Mesenchymal stem cell (in vitro differentiated cells and primary cell): Measurements from ENCODE around the gene CTBP2.

Experiments
- DNase-seq: peaks from one replicate; pipeline ENCODE4 v3.0.0-alpha.2; 2013
- H2AFZ ChIP-seq: one replicate; pipeline ENCODE4 v1.6.1; 2013; ENCODE audit warnings: low read depth, mild to moderate bottlenecking, control low read depth, inconsistent platforms, low read length, moderate library complexity
- H2AK5ac ChIP-seq: 2 replicates; pipeline ENCODE4 v1.6.1; 2013; ENCODE audit warnings: low read length, moderate library complexity, mild to moderate bottlenecking, inconsistent platforms; ENCODE audit not compliant: severe bottlenecking
- H2BK120ac ChIP-seq: one replicate; pipeline ENCODE4 v1.6.1; 2013; ENCODE audit warnings: low read depth, mild to moderate bottlenecking, inconsistent platforms, low read length, moderate library complexity
- H2BK12ac ChIP-seq, 2 experiments: one replicate each; pipeline ENCODE4 v1.6.1; 2013; ENCODE audit warnings: inconsistent platforms in 2 of 2, low read length in 2 of 2, mild to moderate bottlenecking in 2 of 2, moderate library complexity in 2 of 2, control low read depth in 1 of 2
- H2BK15ac ChIP-seq: one replicate; pipeline ENCODE4 v1.6.1; 2013; ENCODE audit warnings: mild to moderate bottlenecking, low read depth, inconsistent platforms; ENCODE audit not compliant: poor library complexity, severe bottlenecking
- H2BK5ac ChIP-seq: 2 replicates; pipeline ENCODE4 v1.6.1; 2013; ENCODE audit warnings: low read depth, mild to moderate bottlenecking, low read length, control low read depth, inconsistent platforms; ENCODE audit not compliant: poor library complexity, severe bottlenecking
- H3K14ac ChIP-seq, 2 experiments: one replicate each; pipeline ENCODE4 v1.6.1; 2013; ENCODE audit warnings: inconsistent platforms in 2 of 2, low read length in 2 of 2, control low read depth in 1 of 2, mild to moderate bottlenecking in 1 of 2, moderate library complexity in 1 of 2
- H3K18ac ChIP-seq, 2 experiments: one replicate each; pipeline ENCODE4 v1.6.1; 2013; ENCODE audit warnings: inconsistent platforms in 2 of 2, low read length in 2 of 2, control low read depth in 1 of 2, low read depth in 1 of 2, mild to moderate bottlenecking in 1 of 2
- H3K23ac ChIP-seq, 2 experiments: one replicate each; pipeline ENCODE4 v1.6.1; 2013; ENCODE audit warnings: inconsistent platforms in 2 of 2, low read length in 2 of 2, mild to moderate bottlenecking in 2 of 2, moderate library complexity in 2 of 2, control low read depth in 1 of 2
- H3K27ac ChIP-seq: 2 replicates; pipeline ENCODE4 v1.5.1; 2013; ENCODE audit warnings: mild to moderate bottlenecking, moderate library complexity, low read length, control low read depth, inconsistent platforms; ENCODE audit not compliant: poor library complexity, severe bottlenecking
- H3K27me3 ChIP-seq, 2 experiments: 2 replicates each; pipeline versions ENCODE4 v1.6.1 to v1.7.0; 2013; ENCODE audit warnings: low read length in 2 of 2, mild to moderate bottlenecking in 2 of 2, moderate library complexity in 2 of 2, control low read depth in 1 of 2, inconsistent platforms in 1 of 2; ENCODE audit not compliant: control insufficient read depth in 1 of 2, insufficient read depth in 1 of 2
- H3K36me3 ChIP-seq, 2 experiments: 2 replicates each; pipeline versions ENCODE4 v1.6.1 to v1.7.0; 2013; ENCODE audit warnings: low read length in 2 of 2, control low read depth in 1 of 2, inconsistent platforms in 1 of 2, low read depth in 1 of 2, mild to moderate bottlenecking in 1 of 2; ENCODE audit not compliant: insufficient read depth in 2 of 2, control insufficient read depth in 1 of 2
- H3K4ac ChIP-seq, 2 experiments: one replicate each; pipeline ENCODE4 v1.6.1; 2013; ENCODE audit warnings: inconsistent platforms in 2 of 2, low read length in 2 of 2, mild to moderate bottlenecking in 2 of 2, moderate library complexity in 2 of 2, control low read depth in 1 of 2, low read depth in 1 of 2
- H3K4me1 ChIP-seq: 2 replicates; pipeline ENCODE4 v1.6.1; 2013; ENCODE audit warnings: low read depth, low read length, control low read depth; ENCODE audit not compliant: control insufficient read depth, insufficient read depth
- H3K4me2 ChIP-seq: 2 replicates; pipeline ENCODE4 v1.6.1; 2013; ENCODE audit warnings: low read length, mild to moderate bottlenecking, inconsistent platforms; ENCODE audit not compliant: poor library complexity, severe bottlenecking
- H3K4me3 ChIP-seq, 2 experiments: 2 replicates each; pipeline versions ENCODE4 v1.5.1 to v1.7.0; 2013; ENCODE audit warnings: low read length in 2 of 2, mild to moderate bottlenecking in 2 of 2, control low read depth in 1 of 2, low read depth in 1 of 2; ENCODE audit not compliant: insufficient read depth in 1 of 2
- H3K79me1 ChIP-seq: replicated peaks from 2 replicates; pipeline ENCODE4 v1.6.1; 2013; ENCODE audit warnings: mild to moderate bottlenecking, control low read depth, low read length, inconsistent platforms; ENCODE audit not compliant: poor library complexity, severe bottlenecking
- H3K9ac ChIP-seq: 2 replicates; pipeline ENCODE4 v1.7.0; 2013; ENCODE audit warnings: mild to moderate bottlenecking, low read length, moderate library complexity
- H3K9me3 ChIP-seq: 2 replicates; pipeline ENCODE4 v1.7.0; 2013; ENCODE audit warnings: mild to moderate bottlenecking, low read length; ENCODE audit not compliant: control insufficient read depth
- H4K8ac ChIP-seq: one replicate; pipeline ENCODE4 v1.6.1; 2013; ENCODE audit warnings: inconsistent platforms, mild to moderate bottlenecking, low read length, moderate library complexity
- H4K91ac ChIP-seq: one replicate; pipeline ENCODE4 v1.6.1; 2013; ENCODE audit warnings: mild to moderate bottlenecking, low read length, inconsistent platforms
- WGBS: methylation state at CpG from one replicate; pipeline ENCODE4 v1.1.7; 2013; ENCODE audit warnings: mixed read lengths; 5-methylcytosine and 5-hydroxymethylcytosine counted together

The CTBP2 gene

GRCh38 chr10:125011171-125011925 lies 149.0 kb downstream of the CTBP2 start:
- no peak overlapping the region for H2AK5ac ChIP-seq
- no peak overlapping the region for H2BK5ac ChIP-seq
- no peak overlapping the region for H2BK12ac ChIP-seq
- no peak overlapping the region for H2BK120ac ChIP-seq
- DNase-seq, result no peak
- H2AFZ ChIP-seq, result no peak overlapping the region
- H3K18ac ChIP-seq, result no peak overlapping the region
- no peaks in the 10 kb centered on the region for H3K27me3 ChIP-seq
- no peak overlapping the region for H2BK15ac ChIP-seq
- peak overlapping the region in 1 of 2 experiments; percentile 11 for H3K4me3 ChIP-seq
- no peak overlapping the region for H4K8ac ChIP-seq
- no peak overlapping the region for H3K9ac ChIP-seq
- H3K14ac ChIP-seq, result no peak overlapping the region
- H3K4me2 ChIP-seq, result no peak overlapping the region
- peaks cover 20 to 69% of the 10 kb centered on the region in 2 experiments for H3K36me3 ChIP-seq
- H3K4me1 ChIP-seq, result peaks cover 4% of the 10 kb centered on the region
- H3K4ac ChIP-seq, result no peak overlapping the region
- H3K9me3 ChIP-seq, result no peaks in the 10 kb centered on the region
- 96% methylated on average over 15 of the region's 16 CpGs for WGBS
- H3K79me1 ChIP-seq, result peaks cover 81% of the 10 kb centered on the region
- no peak overlapping the region for H3K23ac ChIP-seq
- no peak overlapping the region for H4K91ac ChIP-seq
- H3K27ac ChIP-seq, result no peak overlapping the region

DNA sequence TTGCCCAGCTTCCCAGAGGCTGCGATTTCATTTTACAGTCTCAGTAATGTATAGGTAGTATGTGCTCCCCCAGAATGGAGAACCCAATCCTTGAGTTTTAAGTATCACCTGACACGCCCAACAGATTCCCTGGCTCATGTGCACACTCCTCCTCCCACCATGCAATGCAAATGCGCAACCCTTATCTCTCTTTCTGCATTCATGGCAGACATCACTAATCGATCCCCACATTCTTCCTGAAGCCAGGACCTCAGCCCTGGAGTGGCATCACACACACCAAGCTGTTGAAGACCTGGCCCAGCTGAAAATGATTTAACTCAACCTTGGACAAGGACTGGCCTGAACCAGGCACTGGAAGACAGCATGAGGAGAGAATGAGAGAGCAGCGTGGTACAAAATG lies 150.0 kb downstream of the CTBP2 start:
- Histone ChIP-seq H4K91ac (no peak overlapping the region), H3K4ac (no peak overlapping the region), H3K23ac (no peak overlapping the region), H3K18ac (no peak overlapping the region), H2BK15ac (no peak overlapping the region), H3K36me3 (peaks cover 26 to 69% of the 10 kb centered on the region in 2 experiments), H3K9me3 (no peaks in the 10 kb centered on the region), H3K79me1 (peaks cover 80% of the 10 kb centered on the region), H3K4me1 (peaks cover 4% of the 10 kb centered on the region), H2BK12ac (no peak overlapping the region), H3K14ac (no peak overlapping the region), H4K8ac (no peak overlapping the region), H3K27me3 (no peaks in the 10 kb centered on the region), H2BK120ac (no peak overlapping the region), H2AFZ (no peak overlapping the region), H3K4me2 (no peak overlapping the region), H2AK5ac (no peak overlapping the region), H3K9ac (no peak overlapping the region), H3K27ac (no peak overlapping the region), H2BK5ac (no peak overlapping the region), H3K4me3 (no peak overlapping the region)
- 100% methylated on average over 5 of the region's 5 CpGs for WGBS
- no peak for DNase-seq

- no peak overlapping the region for H3K4me2 ChIP-seq
- peaks cover 4% of the 10 kb centered on the region for H3K4me1 ChIP-seq
- no peaks in the 10 kb centered on the region for H3K27me3 ChIP-seq
- H3K18ac ChIP-seq, result peak overlapping the region in 1 of 2 experiments; percentile 54
- 81% methylated on average over 15 of the region's 15 CpGs for WGBS
- H3K9me3 ChIP-seq, result no peaks in the 10 kb centered on the region
- H2AFZ ChIP-seq, result no peak overlapping the region
- no peak overlapping the region for H2BK15ac ChIP-seq
- no peak overlapping the region for H2BK120ac ChIP-seq
- H4K8ac ChIP-seq, result no peak overlapping the region
- H3K4me3 ChIP-seq, result no peak overlapping the region
- H3K79me1 ChIP-seq, result peaks cover 80% of the 10 kb centered on the region
- no peak overlapping the region for H2BK5ac ChIP-seq
- H3K27ac ChIP-seq, result no peak overlapping the region
- peaks cover 30 to 69% of the 10 kb centered on the region in 2 experiments for H3K36me3 ChIP-seq
- no peak overlapping the region for H3K23ac ChIP-seq
- no peak overlapping the region for H4K91ac ChIP-seq
- H3K9ac ChIP-seq, result no peak overlapping the region
- H3K4ac ChIP-seq, result no peak overlapping the region
- H2BK12ac ChIP-seq, result no peak overlapping the region
- H2AK5ac ChIP-seq, result no peak overlapping the region
- no peak for DNase-seq
- H3K14ac ChIP-seq, result peak overlapping the region in 1 of 2 experiments; percentile 79
These were observed 150.7 kb downstream of the CTBP2 start for GRCh38 chr10:125009661-125010161.

DNA sequence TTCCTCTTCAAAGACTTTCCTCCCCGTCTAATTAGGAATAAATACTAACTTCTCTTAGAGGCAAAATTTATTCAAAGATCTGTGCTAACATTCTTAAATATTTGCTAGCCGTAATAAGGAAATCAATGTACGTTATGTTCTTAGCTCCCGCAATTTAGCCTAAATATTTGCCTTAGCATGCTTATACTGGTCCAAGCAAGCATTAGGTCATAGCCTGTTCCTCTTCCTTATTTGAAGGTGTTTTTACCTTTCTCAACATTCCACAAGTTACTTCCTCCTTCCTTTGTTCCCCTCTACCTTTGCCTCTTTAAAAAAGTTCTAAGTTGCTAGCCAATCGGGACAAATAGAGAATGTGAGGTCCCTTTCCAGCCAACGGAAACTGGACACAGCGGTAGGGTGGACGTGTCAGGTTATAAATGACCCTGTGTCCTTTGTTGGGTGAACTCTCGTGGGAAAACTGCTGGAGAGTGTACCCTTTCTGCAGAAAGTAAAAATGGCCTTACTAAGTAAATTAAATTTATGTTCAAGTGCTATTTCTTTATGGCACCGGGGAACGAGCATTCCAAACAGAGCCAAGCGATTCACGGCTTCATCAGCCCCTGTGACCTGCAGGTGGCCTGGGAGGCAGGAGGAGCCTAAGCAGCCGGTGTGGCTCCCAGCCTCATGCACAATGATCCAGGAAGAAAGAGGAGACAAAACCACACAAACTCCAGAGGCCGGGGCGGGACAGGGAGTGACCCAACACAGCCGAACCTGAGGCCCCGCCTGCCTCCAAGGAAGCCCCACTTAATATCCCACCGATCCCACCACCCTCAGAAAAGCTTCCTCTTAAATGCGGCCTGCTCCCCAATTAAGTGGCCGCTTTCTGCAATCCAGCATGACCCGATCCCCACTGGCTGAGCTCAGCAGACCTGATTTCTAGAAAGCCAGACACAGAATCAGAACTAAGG lies 151.4 kb downstream of the CTBP2 start:
- no peaks in the 10 kb centered on the region for H3K27me3 ChIP-seq
- H2BK12ac ChIP-seq, result no peak overlapping the region
- no peak for DNase-seq
- no peak overlapping the region for H2BK120ac ChIP-seq
- H3K18ac ChIP-seq, result no peak overlapping the region
- H2AFZ ChIP-seq, result no peak overlapping the region
- H3K4ac ChIP-seq, result no peak overlapping the region
- H3K4me2 ChIP-seq, result no peak overlapping the region
- H2BK5ac ChIP-seq, result no peak overlapping the region
- no peak overlapping the region for H4K91ac ChIP-seq
- H4K8ac ChIP-seq, result no peak overlapping the region
- no peak overlapping the region for H3K9ac ChIP-seq
- H3K36me3 ChIP-seq, result peaks cover 29 to 68% of the 10 kb centered on the region in 2 experiments
- WGBS, result 95% methylated on average over 21 of the region's 22 CpGs
- H2BK15ac ChIP-seq, result peak overlapping the region; percentile 12
- H3K4me1 ChIP-seq, result peaks cover 4% of the 10 kb centered on the region
- no peak overlapping the region for H3K23ac ChIP-seq
- no peak overlapping the region for H3K4me3 ChIP-seq
- H3K27ac ChIP-seq, result no peak overlapping the region
- no peak overlapping the region for H2AK5ac ChIP-seq
- H3K9me3 ChIP-seq, result no peaks in the 10 kb centered on the region
- H3K14ac ChIP-seq, result no peak overlapping the region
- peaks cover 81% of the 10 kb centered on the region for H3K79me1 ChIP-seq
